ENCODE measurements around the gene OR10T2.

The OR10T2 gene

GRCh38 chr1:158425027-158425426 lies 25.8 kb upstream of the OR10T2 start:
- no peak for TF ChIP-seq MAX (IDR thresholded peaks at IDR 0.05)
- no peak for TF ChIP-seq REST (IDR thresholded peaks at IDR 0.05; ENCODE audit: low read depth)
- TF ChIP-seq USF1 (IDR thresholded peaks at IDR 0.05), result no peak
- no peak for TF ChIP-seq RAD21 (IDR thresholded peaks at IDR 0.05; ENCODE audit: low read depth)
- TF ChIP-seq CREB1 (IDR thresholded peaks at IDR 0.05; ENCODE audit: low read depth), result no peak
- TF ChIP-seq TCF12 (IDR thresholded peaks at IDR 0.05; ENCODE audit: low read depth), result no peak
- TF ChIP-seq TEAD4 (IDR thresholded peaks at IDR 0.05), result no peak
- TF ChIP-seq TAF1 (IDR thresholded peaks at IDR 0.05; ENCODE audit: low read depth), result no peak
- no peak for TF ChIP-seq CEBPB (IDR thresholded peaks at IDR 0.05)
- no peak for TF ChIP-seq NFIC (IDR thresholded peaks at IDR 0.05)
- TF ChIP-seq EP300 (IDR thresholded peaks at IDR 0.05; ENCODE audit: borderline replicate concordance), result no peak
- TF ChIP-seq FOXM1 (IDR thresholded peaks at IDR 0.05; ENCODE audit: borderline replicate concordance, low read depth), result no peak
- no peak for TF ChIP-seq YY1 (IDR thresholded peaks at IDR 0.05; ENCODE audit: low read depth)
- no peak for TF ChIP-seq ZBTB7A (IDR thresholded peaks at IDR 0.05; ENCODE audit: low read depth)
- TF ChIP-seq EGR1 (IDR thresholded peaks at IDR 0.05), result no peak

GRCh38 chr1:158422212-158422611 lies 22.9 kb upstream of the OR10T2 start:
- no peak for TF ChIP-seq NFIC (IDR thresholded peaks at IDR 0.05)
- TF ChIP-seq MAX (IDR thresholded peaks at IDR 0.05), result no peak
- no peak for TF ChIP-seq TAF1 (IDR thresholded peaks at IDR 0.05; ENCODE audit: low read depth)
- TF ChIP-seq RAD21 (IDR thresholded peaks at IDR 0.05; ENCODE audit: low read depth), result no peak
- no peak for TF ChIP-seq EP300 (IDR thresholded peaks at IDR 0.05; ENCODE audit: borderline replicate concordance)
- no peak for TF ChIP-seq TEAD4 (IDR thresholded peaks at IDR 0.05)
- no peak for TF ChIP-seq YY1 (IDR thresholded peaks at IDR 0.05; ENCODE audit: low read depth)
- TF ChIP-seq CREB1 (IDR thresholded peaks at IDR 0.05; ENCODE audit: low read depth), result no peak
- no peak for TF ChIP-seq USF1 (IDR thresholded peaks at IDR 0.05)
- TF ChIP-seq FOXM1 (IDR thresholded peaks at IDR 0.05; ENCODE audit: borderline replicate concordance, low read depth), result no peak
- TF ChIP-seq ZBTB7A (IDR thresholded peaks at IDR 0.05; ENCODE audit: low read depth), result no peak
- TF ChIP-seq EGR1 (IDR thresholded peaks at IDR 0.05), result no peak
- no peak for TF ChIP-seq TCF12 (IDR thresholded peaks at IDR 0.05; ENCODE audit: low read depth)
- no peak for TF ChIP-seq REST (IDR thresholded peaks at IDR 0.05; ENCODE audit: low read depth)
- no peak for TF ChIP-seq CEBPB (IDR thresholded peaks at IDR 0.05)

- no peak for TF ChIP-seq REST (IDR thresholded peaks at IDR 0.05; ENCODE audit: low read depth)
Measured at GRCh38 chr1:158417586-158417985, 18.3 kb upstream of the OR10T2 start.

DNA sequence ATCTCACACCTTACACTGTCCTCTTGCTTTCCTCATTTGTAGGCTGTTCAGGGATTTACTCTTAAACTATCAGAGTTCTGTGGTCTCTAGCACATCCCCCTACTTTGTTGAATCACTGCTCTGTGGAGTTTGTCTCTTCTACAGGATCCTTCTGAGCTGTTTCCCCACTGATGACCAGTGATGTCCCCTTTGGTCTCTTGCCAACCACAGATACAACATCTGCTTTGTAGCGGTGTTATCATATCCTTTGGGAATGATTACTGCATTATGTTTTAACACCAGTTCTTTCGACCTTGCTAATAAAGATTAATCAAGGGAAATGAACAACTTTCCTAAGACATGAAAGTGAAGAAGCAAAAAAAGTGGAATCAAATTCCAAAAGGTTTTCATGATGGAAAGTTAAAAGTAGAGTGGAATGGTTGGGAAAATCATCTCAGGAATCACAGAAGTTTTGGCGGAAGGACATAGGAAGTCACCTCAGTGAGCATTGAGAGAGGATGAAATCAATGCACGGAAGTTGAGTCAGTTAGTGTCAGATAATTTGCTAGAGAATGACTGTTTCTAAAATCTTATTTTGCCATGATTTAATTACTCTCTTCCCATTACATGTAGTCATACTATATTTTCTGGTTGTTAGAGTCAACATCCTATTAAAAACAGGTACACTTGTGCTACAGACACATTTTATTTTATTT lies 15.5 kb upstream of the OR10T2 start:
- TF ChIP-seq CEBPB (IDR thresholded peaks at IDR 0.05) (no peak), TAF1 (IDR thresholded peaks at IDR 0.05; ENCODE audit: low read depth) (no peak), EGR1 (IDR thresholded peaks at IDR 0.05) (no peak), YY1 (IDR thresholded peaks at IDR 0.05; ENCODE audit: low read depth) (no peak), REST (IDR thresholded peaks at IDR 0.05; ENCODE audit: low read depth) (no peak), TCF12 (IDR thresholded peaks at IDR 0.05; ENCODE audit: low read depth) (no peak), RAD21 (IDR thresholded peaks at IDR 0.05; ENCODE audit: low read depth) (no peak), MAX (IDR thresholded peaks at IDR 0.05) (no peak), CREB1 (IDR thresholded peaks at IDR 0.05; ENCODE audit: low read depth) (no peak)

All from Ishikawa (cell line).